ENCODE measurements around the gene ERCC4.

Gene ERCC4

GRCh38 chr16:13951611-13952010 lies 31.7 kb downstream of the ERCC4 start:
- DNase-seq: no peak

DNA sequence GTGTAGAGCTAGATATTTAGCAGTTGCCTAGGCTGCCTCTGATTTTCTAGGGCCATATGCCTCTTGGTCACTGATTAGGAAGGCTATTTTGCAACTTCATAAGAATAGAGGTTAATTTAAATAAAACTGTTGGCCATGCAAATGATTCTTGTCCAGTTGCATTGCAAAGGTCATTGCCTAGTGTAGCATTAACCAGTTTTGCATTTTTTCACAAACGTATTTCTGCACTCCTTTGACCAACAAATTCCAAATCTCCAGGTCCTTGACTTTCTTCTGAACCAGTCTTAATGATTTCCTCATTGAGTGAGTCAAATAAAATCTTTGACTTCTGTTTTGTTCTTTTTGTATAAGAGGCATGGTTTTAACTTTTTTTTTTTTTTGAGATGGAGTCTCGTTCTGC lies 33.5 kb downstream of the ERCC4 start:
- no peak for DNase-seq

GRCh38 chr16:13956635-13957196 lies 36.8 kb downstream of the ERCC4 start:
- no peak for DNase-seq

DNA sequence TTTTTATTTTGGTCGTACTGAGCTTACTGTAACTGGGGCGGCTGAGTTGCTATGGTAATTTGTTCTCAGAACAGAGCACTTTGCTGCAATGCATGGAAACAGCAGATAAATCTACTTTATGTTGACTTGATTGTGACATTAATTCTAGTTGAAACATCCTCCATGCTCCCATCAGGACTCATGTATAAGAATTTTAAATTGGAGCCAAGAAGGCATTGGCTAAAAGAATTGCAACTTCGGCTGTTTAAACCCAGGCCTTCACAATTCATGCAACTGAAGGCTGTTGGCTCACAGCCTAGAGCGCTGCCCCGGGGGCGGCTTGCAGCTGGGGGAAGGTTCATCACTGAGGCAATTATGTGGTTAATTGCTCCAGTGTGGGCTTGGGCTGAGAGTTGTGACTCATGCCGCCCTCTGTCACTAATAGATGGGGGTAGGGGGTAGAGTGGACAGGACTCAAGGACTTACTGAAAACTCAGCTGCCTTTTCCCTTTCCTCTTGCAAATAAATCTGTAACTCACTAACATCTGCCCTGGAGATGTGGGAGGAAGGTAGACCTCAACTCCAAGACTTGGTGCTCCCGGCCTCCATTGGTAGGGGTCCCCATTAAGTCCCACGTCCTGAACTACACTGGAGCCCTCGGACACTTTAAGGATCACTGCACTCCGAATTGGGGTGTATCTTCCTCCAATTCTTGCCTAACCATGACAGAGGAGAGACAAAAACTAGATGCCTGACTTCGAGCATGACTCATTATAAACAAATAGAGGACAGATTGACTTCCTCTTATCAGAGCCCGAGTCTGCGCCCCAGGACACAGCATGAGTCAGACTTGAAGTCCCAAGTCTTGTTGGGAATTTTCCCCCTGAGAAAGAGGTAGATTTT lies 37.5 kb downstream of the ERCC4 start:
- DNase-seq: peak in 1 of 2 donors; percentile 7

DNA sequence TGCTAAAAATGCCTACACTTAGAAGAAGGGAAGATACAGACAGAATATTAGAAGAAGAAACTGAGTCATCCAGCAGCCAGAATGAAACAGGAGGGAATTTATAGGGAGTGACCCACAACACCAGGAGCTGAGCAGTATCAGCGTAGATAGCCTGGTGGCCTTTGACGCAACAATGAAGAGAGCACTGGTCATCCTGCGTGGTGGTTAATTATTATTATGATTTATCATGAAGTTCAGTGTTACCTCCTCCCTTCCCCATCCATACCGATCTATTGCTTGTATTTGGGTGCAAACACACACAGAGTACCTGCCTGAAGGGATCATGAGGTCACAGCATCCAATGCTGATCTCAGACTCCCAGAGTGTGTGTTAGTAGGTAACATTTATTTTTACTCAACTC lies 38.5 kb downstream of the ERCC4 start:
- DNase-seq: no peak

- DNase-seq: no peak
These were observed 39.7 kb downstream of the ERCC4 start for GRCh38 chr16:13959626-13960025.

GRCh38 chr16:13961099-13961811 lies 41.3 kb downstream of the ERCC4 start:
- no peak for DNase-seq

DNA sequence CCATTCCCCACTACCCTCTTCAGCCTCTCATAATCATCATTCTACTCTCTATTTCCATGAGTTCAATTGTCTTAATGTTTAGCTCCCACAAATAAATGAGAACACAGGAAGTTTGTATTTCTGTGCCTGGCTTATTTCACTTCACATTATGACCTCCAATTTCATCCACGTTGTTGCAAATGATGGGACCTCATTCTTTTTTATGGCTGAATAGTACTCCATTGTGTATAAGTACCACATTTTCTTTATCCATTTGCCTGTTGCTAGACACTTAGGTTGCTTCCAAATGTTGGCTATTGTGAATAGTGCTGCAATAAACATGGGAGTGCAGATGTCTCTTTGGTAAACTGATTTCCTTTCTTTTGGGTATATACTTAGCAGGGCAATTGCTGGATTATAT lies 42.3 kb downstream of the ERCC4 start:
- no peak for DNase-seq

- DNase-seq: no peak
These were observed 48.9 kb downstream of the ERCC4 start for GRCh38 chr16:13968835-13969234.

- no peak for DNase-seq
These were observed 49.8 kb downstream of the ERCC4 start for GRCh38 chr16:13969711-13970110.

DNA sequence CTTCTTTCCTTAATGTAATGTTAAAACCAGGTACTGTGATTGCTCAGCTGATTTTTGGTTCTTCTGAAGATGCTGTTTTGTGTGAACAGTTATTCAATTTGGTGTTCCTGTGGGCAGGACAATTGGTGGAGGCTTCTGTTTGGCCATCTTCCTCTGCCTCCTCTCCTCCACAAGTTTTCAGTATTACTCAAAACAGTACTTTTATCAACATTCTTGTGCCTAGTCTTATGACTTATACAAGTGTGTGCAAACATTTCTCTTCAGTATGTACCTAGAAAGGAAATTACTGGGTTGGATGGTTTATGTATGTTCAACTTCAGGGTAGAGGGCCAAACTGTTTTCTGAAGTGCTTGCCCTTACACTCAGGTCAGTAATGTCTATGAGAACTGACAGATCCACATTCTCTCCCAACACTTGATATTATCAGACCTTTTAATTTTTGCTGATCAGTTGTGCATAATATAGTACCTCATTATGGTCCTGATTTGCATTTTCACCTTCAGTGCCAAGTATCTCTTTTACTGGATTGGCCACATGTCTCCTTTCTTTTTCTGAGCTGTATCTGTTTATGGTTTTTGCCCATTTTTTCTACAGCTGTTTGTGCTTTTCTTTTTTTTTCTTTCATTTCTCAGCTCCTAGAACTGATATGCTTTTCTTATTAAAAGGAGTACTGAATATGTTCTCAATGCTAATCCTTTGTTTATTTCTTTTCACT lies 50.9 kb downstream of the ERCC4 start:
- DNase-seq: no peak

DNA sequence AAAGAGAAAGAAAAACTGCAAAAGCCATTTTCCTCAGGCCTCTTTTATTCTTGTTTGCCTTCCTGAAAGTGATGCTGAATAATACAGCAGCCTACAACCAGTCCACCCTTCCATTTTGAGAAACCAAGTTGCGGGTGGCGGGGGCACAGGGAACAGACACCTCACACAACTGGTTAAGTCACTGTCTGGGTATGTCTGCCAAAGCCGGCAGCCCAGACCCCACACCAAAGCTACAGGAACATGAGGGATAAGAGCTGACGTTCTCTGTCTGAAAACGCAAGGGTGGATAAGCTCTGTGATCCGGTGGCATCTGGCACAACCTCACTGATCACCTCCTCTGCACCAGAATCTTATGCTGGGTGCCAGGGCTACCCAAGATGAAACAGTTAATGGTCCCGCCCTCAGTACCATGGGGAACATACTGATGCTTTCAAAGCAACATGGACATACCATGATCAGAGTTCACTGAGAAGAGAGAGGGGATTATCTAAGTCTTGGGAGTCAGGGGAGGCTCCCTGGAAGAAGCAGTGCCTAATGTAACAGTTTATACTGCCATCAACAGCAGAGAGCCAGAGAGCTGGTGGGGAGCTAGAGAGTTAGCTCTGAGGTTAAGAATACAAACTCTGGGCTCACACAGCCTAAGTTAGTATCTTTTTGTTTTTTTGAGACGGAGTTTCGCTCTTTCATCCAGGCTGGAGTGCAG lies 53.5 kb downstream of the ERCC4 start:
- DNase-seq: no peak

DNA sequence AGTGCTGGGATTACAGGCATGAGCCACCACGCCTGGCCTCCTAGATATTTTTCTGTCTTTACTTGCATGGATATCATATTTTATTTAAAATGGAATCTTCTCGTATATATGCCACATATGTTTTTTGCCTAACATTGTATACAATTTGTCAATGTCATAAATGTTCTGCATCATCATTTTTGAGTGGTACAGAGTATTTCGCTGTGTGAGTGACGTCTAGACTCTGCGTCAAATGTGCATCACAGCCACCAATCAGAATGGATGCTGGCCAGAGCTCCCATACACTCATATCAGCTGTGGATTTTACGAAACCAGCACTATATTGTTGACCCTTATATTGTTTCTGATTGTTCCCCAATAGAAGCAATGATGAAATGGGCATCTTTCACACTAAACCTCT lies 57.2 kb downstream of the ERCC4 start:
- DNase-seq: no peak

GRCh38 chr16:13982451-13982850 lies 62.5 kb downstream of the ERCC4 start:
- DNase-seq: no peak

- DNase-seq: no peak
These were observed 63.7 kb downstream of the ERCC4 start for GRCh38 chr16:13983625-13984024.

GRCh38 chr16:13984794-13985193 lies 64.8 kb downstream of the ERCC4 start:
- DNase-seq: no peak

- no peak for DNase-seq
These were observed 68.1 kb downstream of the ERCC4 start for GRCh38 chr16:13988038-13988437.

DNA sequence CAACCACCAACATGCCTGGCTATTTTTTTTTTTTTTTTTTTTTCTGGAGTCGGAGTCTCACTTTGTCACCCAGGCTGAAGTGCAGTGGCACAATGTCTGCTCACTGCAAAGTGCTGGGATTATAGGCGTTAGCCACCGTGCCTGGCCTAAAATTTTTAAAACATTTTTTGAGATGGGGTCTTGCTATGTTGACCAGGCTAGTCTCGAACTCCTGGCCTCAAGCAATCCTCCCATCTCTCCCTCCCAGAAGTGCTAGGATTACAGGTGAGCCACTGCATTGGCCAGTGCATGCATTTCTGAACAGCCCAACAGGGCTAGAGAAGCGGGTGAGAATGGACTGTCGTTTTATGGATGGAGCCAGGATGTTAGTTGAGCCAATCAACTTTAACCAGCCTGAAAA lies 72.4 kb downstream of the ERCC4 start:
- DNase-seq: no peak

DNA sequence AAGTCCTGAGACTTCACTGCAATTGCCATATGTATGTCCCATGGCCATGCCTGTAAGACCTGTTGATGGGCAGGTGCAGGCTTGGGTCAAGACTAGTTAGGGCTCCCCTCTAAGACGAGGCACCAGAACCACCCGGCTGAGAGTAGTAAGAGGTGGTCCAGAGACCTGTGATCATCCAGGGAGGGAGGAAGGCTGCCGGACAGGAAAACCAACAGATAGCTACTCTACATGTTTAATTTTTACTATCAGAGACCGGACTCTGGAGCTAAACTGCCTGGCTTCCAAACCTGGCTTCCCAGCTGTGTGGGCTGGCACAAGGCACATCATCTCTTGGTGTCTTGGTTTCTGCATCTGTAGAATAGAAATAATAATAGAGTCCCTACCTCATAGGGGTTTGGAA lies 73.0 kb downstream of the ERCC4 start:
- DNase-seq: no peak

DNA sequence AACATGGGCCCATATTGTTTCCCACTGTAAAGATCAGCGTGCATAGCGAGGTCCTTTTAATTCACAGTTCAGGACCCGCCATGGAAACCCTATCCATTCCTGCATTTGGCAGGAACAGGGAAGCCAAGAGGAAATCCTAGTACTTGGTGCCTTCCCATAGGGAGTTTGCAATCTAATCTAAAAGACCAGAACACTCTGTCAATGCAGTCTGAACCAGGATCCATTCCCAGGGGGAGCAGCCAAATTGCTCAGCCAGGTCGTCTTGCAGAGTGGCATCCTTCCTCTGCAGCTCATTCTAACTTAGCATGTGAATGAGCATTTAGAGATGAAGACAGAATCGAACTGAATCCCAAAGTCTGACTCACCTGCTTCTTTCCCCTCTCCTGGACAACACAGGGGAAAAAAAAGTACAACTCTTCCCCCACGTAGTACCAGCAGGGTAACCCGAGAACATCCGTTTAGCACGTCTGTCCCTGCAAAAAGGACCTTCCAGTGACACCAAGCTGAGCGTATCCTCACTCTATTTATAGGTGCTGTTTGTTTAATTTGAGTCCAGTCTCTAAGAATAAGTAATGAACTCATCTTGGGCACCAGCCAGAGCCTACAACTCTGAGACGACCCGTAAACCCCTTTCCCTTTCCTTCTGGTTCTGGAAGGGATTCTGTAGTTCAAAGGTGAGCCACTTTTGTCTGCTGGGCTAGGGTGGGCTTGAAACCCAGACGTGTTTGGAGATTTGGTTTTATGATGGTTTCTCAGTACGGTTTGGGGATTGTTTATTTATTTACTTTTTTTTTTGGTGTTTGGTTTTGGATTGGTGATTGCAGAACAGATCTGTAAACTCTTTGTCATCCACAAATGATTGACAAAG lies 74.5 kb downstream of the ERCC4 start:
- DNase-seq: no peak

GRCh38 chr16:13995194-13995593 lies 75.2 kb downstream of the ERCC4 start:
- DNase-seq: no peak

Data from activated CD4-positive, alpha-beta T cell treated with anti-CD3 and anti-CD28 coated beads for 4 hours (primary cell).